HEK293T (cell line): ENCODE measurements around the gene TXNL4A.

Source experiments
- BHLHE40 ChIP-seq: fragments of 450-650 bp; IDR thresholded peaks from 2 replicates; pipeline ENCODE4 v1.6.1; 2016; ENCODE audit warnings: mild to moderate bottlenecking, moderate library complexity, borderline replicate concordance
- CTBP1 ChIP-seq: fragments of 450-650 bp; IDR thresholded peaks from 2 replicates; pipeline ENCODE4 v1.6.1; 2016; ENCODE audit warnings: borderline replicate concordance
- ELF4 ChIP-seq: fragments of 450-650 bp; IDR thresholded peaks from 2 replicates; pipeline ENCODE4 v1.6.1; 2017; ENCODE audit warnings: antibody characterized with exemption
- FOXA1 ChIP-seq: fragments of 450-650 bp; IDR thresholded peaks from 2 replicates; pipeline ENCODE4 v1.6.1; 2016; ENCODE audit warnings: mild to moderate bottlenecking
- FOXK2 ChIP-seq: fragments of 450-650 bp; IDR thresholded peaks from 2 replicates; pipeline ENCODE4 v1.6.1; 2016; ENCODE audit warnings: mild to moderate bottlenecking
- FOXM1 ChIP-seq: fragments of 450-650 bp; IDR thresholded peaks from 2 replicates; pipeline ENCODE4 v1.6.1; 2017; ENCODE audit warnings: mild to moderate bottlenecking, borderline replicate concordance
- HDGF ChIP-seq: fragments of 450-650 bp; IDR thresholded peaks from 2 replicates; pipeline ENCODE4 v1.6.1; 2017; ENCODE audit warnings: antibody characterized with exemption, borderline replicate concordance
- L3MBTL2 ChIP-seq: fragments of 450-650 bp; conservative IDR thresholded peaks from 2 replicates; pipeline ENCODE4 v1.6.1; 2016; ENCODE audit warnings: mild to moderate bottlenecking
- NFRKB ChIP-seq: fragments of 450-650 bp; IDR thresholded peaks from 2 replicates; pipeline ENCODE4 v1.6.1; 2016; ENCODE audit warnings: mild to moderate bottlenecking, moderate library complexity
- SP1 ChIP-seq: fragments of 450-650 bp; IDR thresholded peaks from 2 replicates; pipeline ENCODE4 v1.6.1; 2017
- SUZ12 ChIP-seq: fragments of 450-650 bp; IDR thresholded peaks from 2 replicates; pipeline ENCODE4 v1.6.1; 2016; ENCODE audit warnings: mild to moderate bottlenecking
- TARDBP ChIP-seq: fragments of 450-650 bp; IDR thresholded peaks from 2 replicates; pipeline ENCODE4 v1.6.1; 2016
- ZNF384 ChIP-seq: fragments of 450-650 bp; IDR thresholded peaks from 2 replicates; pipeline ENCODE4 v1.6.1; 2016
- TF ChIP-seq, protein P1 (sequence below): fragments of 450-650 bp; IDR thresholded peaks from 2 replicates; pipeline ENCODE4 v1.6.1; 2016

GRCh38 chr18:80000877-80001276 is 12.5 kb upstream of the TXNL4A start:
- TF ChIP-seq SP1, result no peak
- TF ChIP-seq FOXK2, result no peak
- no peak for TF ChIP-seq BHLHE40
- TF ChIP-seq FOXM1, result no peak
- TF ChIP-seq FOXA1, result no peak
- TF ChIP-seq ZNF384, result no peak
- no peak for TF ChIP-seq ELF4
- TF ChIP-seq NFRKB, result no peak
- no peak for TF ChIP-seq SUZ12
- TF ChIP-seq TARDBP, result no peak
- TF ChIP-seq L3MBTL2, result no peak
- TF ChIP-seq, protein P1, sequence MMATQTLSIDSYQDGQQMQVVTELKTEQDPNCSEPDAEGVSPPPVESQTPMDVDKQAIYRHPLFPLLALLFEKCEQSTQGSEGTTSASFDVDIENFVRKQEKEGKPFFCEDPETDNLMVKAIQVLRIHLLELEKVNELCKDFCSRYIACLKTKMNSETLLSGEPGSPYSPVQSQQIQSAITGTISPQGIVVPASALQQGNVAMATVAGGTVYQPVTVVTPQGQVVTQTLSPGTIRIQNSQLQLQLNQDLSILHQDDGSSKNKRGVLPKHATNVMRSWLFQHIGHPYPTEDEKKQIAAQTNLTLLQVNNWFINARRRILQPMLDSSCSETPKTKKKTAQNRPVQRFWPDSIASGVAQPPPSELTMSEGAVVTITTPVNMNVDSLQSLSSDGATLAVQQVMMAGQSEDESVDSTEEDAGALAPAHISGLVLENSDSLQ, result no peak
- TF ChIP-seq CTBP1, result no peak
- TF ChIP-seq HDGF, result no peak
